H1 (cell line): ENCODE measurements around the gene WNT3A.

ENCODE experiments used
- CHD1 ChIP-seq: IDR thresholded peaks from 2 replicates; pipeline ENCODE4 v1.6.1; 2012; ENCODE audit warnings: low read depth, low read length, improper control_type of control experiment
- EP300 ChIP-seq, 2 experiments: IDR thresholded peaks; 1 replicate in 1 of 2; 2 replicates in 1 of 2; pipeline ENCODE4 v1.6.1; 2011 to 2012; ENCODE audit warnings: low read depth in 2 of 2, low read length in 2 of 2, mild to moderate bottlenecking in 2 of 2, borderline replicate concordance in 1 of 2, inconsistent platforms in 1 of 2, moderate library complexity in 1 of 2
- NRF1 ChIP-seq: IDR thresholded peaks from 2 replicates; pipeline ENCODE4 v1.6.1; 2011; ENCODE audit warnings: mild to moderate bottlenecking, low read depth, low read length, improper control_type of control experiment
- POLR2A ChIP-seq, 2 experiments: IDR thresholded peaks; 1 replicate in 1 of 2; 2 replicates in 1 of 2; pipeline ENCODE4 v1.6.1; 2011; ENCODE audit warnings: low read depth in 2 of 2, low read length in 2 of 2, mild to moderate bottlenecking in 2 of 2; ENCODE audit errors: control extremely low read depth in 1 of 2
- POLR2AphosphoS5 ChIP-seq: IDR thresholded peaks from 2 replicates; pipeline ENCODE4 v1.6.1; 2011; ENCODE audit warnings: low read depth, low read length
- TF ChIP-seq, protein P1 (sequence below): IDR thresholded peaks from 2 replicates; pipeline ENCODE4 v1.6.1; 2011; ENCODE audit warnings: low read length, improper control_type of control experiment
- TF ChIP-seq, protein P2 (sequence below), 3 experiments: IDR thresholded peaks; 1 replicate in 2 of 3; 2 replicates in 1 of 3; pipeline versions ENCODE4 v1.5.1 to v1.6.1; 2011; ENCODE audit warnings: low read length in 3 of 3, mild to moderate bottlenecking in 3 of 3, inconsistent platforms in 2 of 3, low read depth in 1 of 3, moderate library complexity in 1 of 3; ENCODE audit not compliant: insufficient read depth in 1 of 3; ENCODE audit errors: control extremely low read depth in 1 of 3
- TF ChIP-seq, protein P3 (sequence below): IDR thresholded peaks from 2 replicates; pipeline ENCODE4 v1.6.1; 2012; ENCODE audit warnings: inconsistent platforms

DNA sequence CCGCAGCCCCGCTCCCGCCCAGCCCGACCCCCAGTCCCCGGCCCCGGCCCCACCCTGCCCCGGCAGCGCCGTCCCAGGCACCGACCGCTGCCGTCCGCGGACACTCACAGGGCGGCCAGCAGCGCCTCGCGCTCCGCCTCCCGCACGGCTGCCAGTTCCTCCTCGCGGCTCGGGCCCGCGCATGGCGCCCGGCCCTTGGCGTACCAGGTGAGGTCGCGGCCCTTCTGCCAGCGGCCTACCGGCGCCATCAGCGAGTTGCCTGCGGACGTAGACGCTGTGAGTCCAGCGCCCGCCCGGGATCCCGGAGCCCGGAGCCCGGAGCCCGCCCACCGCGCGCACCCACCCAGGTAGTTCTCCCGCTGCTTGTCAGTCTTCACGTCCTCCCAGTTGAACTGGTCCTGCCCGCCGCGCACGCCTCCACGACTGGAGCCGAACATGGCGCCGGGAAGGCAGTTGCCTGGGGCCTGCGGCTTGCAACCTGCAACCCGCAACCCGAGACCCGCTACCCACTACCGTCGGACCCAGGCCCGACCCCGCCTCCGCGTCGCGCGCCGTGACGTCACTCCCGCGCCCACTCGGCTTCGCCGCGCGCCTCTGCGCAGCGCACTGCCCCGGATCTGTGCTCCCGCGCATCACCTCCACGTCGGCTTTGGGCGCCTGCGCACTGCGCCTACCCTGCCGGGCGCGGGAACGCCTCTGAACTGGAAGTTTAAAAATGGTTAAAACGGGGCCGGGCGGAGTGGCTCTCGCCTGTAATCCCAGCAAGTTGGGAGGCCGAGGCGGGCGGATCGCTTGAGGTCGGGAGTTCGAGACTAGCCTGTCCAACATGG, 96.2 kb downstream of the WNT3A start, which contains the start of gene C1orf35:
- TF ChIP-seq, protein P1, sequence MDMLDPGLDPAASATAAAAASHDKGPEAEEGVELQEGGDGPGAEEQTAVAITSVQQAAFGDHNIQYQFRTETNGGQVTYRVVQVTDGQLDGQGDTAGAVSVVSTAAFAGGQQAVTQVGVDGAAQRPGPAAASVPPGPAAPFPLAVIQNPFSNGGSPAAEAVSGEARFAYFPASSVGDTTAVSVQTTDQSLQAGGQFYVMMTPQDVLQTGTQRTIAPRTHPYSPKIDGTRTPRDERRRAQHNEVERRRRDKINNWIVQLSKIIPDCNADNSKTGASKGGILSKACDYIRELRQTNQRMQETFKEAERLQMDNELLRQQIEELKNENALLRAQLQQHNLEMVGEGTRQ: no peak
- TF ChIP-seq, protein P2, sequence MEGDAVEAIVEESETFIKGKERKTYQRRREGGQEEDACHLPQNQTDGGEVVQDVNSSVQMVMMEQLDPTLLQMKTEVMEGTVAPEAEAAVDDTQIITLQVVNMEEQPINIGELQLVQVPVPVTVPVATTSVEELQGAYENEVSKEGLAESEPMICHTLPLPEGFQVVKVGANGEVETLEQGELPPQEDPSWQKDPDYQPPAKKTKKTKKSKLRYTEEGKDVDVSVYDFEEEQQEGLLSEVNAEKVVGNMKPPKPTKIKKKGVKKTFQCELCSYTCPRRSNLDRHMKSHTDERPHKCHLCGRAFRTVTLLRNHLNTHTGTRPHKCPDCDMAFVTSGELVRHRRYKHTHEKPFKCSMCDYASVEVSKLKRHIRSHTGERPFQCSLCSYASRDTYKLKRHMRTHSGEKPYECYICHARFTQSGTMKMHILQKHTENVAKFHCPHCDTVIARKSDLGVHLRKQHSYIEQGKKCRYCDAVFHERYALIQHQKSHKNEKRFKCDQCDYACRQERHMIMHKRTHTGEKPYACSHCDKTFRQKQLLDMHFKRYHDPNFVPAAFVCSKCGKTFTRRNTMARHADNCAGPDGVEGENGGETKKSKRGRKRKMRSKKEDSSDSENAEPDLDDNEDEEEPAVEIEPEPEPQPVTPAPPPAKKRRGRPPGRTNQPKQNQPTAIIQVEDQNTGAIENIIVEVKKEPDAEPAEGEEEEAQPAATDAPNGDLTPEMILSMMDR (IDR thresholded peaks at IDR 0.05; ENCODE audit: control extremely low read depth in 1 of 3, insufficient read depth in 1 of 3, low read depth in 1 of 3, low read length in 3 of 3): no peak
- TF ChIP-seq EP300 (IDR thresholded peaks at IDR 0.05; ENCODE audit: borderline replicate concordance in 1 of 2, low read depth in 2 of 2, low read length in 2 of 2): peak in 1 of 2 experiments; percentile 61; a peak in 1 of 3 replicates
- TF ChIP-seq POLR2AphosphoS5: peak; percentile 81; the same call in 1 of the 2 replicates
- peak; percentile 88 for TF ChIP-seq NRF1
- TF ChIP-seq, protein P3, sequence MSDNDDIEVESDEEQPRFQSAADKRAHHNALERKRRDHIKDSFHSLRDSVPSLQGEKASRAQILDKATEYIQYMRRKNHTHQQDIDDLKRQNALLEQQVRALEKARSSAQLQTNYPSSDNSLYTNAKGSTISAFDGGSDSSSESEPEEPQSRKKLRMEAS: peak; percentile 88
- no peak for TF ChIP-seq CHD1
- peak in 1 of 2 experiments; percentile 79; a peak in 2 of 3 replicates for TF ChIP-seq POLR2A (IDR thresholded peaks at IDR 0.05; ENCODE audit: control extremely low read depth in 1 of 2, low read depth in 2 of 2, low read length in 2 of 2)
